ENCODE measurements around the gene ADAMTSL3. TPM values are rescaled to one million over a fixed set of nuclear protein-coding genes. Genes with fewer than 3 reads are reported as not detected.

Gene ADAMTSL3
- total RNA-seq, 1 donor from 2014 or later, result 0.41 TPM

DNA sequence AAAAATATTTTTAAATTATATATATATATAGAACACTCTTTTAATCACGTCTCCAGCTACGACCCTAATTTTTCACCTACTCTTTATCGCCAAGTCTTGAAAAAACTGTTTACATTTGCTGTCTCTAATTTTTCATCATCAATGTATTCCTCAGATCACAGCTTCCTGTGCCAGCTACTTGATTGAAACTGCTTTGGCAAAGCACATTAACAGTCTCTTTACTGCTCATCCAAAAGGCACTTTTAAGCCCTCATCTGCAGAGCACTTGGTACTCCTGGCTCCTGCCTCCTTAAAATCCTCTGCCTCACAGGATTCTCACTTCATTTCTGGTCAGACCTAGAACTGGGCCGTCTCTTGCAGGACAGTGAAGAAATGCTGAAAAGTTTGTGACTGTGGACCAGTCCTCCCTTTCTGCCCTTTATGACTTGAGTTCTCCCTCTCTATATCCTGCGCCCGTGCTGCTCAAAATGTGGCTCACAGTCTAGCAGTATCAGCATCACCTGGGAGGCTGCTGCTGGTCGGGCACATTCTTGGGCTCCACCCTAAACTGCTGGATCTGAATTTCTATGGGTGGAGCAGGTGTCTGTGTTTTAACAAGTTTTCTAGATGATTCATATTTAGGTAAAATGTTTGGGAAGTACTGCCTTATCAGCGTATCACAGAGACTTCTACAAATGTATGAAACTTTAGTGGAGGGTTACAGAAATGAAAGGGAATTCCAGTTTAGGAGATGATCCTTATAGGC, 196.8 kb downstream of the ADAMTSL3 start:
- no peaks in the 10 kb centered on the region for H3K4me1 ChIP-seq
- Mint-ChIP-seq H3K4me1 (no peaks in the 10 kb centered on the region), H3K27me3 (ENCODE audit: insufficient read depth, low read depth) (no peaks in the 10 kb centered on the region), H3K9me3 (no peaks in the 10 kb centered on the region), H3K27ac (no peak overlapping the region), H3K36me3 (no peaks in the 10 kb centered on the region), H3K4me3 (no peak overlapping the region)
- no peak overlapping the region for H3K27ac ChIP-seq
- H3K27me3 ChIP-seq, result no peaks in the 10 kb centered on the region
- no peak overlapping the region for H3K9ac ChIP-seq
- no peaks in the 10 kb centered on the region for H3K79me2 ChIP-seq (ENCODE audit: low read depth)
- no peaks in the 10 kb centered on the region for H3K36me3 ChIP-seq
- no peak for TF ChIP-seq EZH2phosphoT487 (IDR thresholded peaks at IDR 0.05)
- no peak for TF ChIP-seq EZH2 (IDR thresholded peaks at IDR 0.05)
- TF ChIP-seq, protein P1, sequence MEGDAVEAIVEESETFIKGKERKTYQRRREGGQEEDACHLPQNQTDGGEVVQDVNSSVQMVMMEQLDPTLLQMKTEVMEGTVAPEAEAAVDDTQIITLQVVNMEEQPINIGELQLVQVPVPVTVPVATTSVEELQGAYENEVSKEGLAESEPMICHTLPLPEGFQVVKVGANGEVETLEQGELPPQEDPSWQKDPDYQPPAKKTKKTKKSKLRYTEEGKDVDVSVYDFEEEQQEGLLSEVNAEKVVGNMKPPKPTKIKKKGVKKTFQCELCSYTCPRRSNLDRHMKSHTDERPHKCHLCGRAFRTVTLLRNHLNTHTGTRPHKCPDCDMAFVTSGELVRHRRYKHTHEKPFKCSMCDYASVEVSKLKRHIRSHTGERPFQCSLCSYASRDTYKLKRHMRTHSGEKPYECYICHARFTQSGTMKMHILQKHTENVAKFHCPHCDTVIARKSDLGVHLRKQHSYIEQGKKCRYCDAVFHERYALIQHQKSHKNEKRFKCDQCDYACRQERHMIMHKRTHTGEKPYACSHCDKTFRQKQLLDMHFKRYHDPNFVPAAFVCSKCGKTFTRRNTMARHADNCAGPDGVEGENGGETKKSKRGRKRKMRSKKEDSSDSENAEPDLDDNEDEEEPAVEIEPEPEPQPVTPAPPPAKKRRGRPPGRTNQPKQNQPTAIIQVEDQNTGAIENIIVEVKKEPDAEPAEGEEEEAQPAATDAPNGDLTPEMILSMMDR (IDR thresholded peaks at IDR 0.05), result no peak
- peak overlapping the region; percentile 4 for H2AFZ ChIP-seq (replicated peaks)
- no peaks in the 10 kb centered on the region for H4K20me1 ChIP-seq (ENCODE audit: low read depth)
- no peaks in the 10 kb centered on the region for H3F3A ChIP-seq (ENCODE audit: low read depth)
- H3K9me3 ChIP-seq (ENCODE audit: low read depth), result no peaks in the 10 kb centered on the region
- H3K4me2 ChIP-seq, result no peak overlapping the region
- DNase-seq (ENCODE audit: low spot score), result no peak
- no peak overlapping the region for H3K4me3 ChIP-seq

DNA sequence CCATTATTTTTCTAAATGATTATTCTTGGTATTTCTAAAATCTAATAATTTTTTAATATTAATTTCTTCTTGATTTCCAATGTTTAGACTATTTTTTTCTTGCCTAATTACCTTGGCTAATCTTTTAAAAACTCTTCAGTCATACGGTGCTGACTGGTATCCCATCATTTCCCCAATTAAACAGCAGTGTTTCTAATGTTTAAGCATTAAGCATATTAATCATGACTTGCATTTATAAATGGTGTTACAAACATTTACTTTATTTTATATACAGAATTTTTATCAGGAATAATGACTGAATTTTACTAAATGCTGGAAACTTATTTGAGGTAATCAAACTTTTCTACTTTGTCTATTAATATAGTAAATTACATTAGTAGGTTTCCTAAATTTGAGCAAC, 199.3 kb downstream of the ADAMTSL3 start:
- H3K4me2 ChIP-seq, result no peak overlapping the region
- H3K27me3 ChIP-seq, result no peaks in the 10 kb centered on the region
- H3K27me3 Mint-ChIP-seq (ENCODE audit: insufficient read depth, low read depth), result no peaks in the 10 kb centered on the region
- no peaks in the 10 kb centered on the region for H3K36me3 Mint-ChIP-seq
- no peaks in the 10 kb centered on the region for H3K9me3 ChIP-seq (ENCODE audit: low read depth)
- H3K9ac ChIP-seq, result no peak overlapping the region
- no peak overlapping the region for H3K27ac Mint-ChIP-seq
- H2AFZ ChIP-seq (replicated peaks), result no peak overlapping the region
- H3K9me3 Mint-ChIP-seq, result no peaks in the 10 kb centered on the region
- H3K36me3 ChIP-seq, result no peaks in the 10 kb centered on the region
- no peaks in the 10 kb centered on the region for H3K79me2 ChIP-seq (ENCODE audit: low read depth)
- no peak overlapping the region for H3K27ac ChIP-seq
- TF ChIP-seq EZH2phosphoT487 (IDR thresholded peaks at IDR 0.05) (no peak), EZH2 (IDR thresholded peaks at IDR 0.05) (no peak)
- TF ChIP-seq, protein P1 (IDR thresholded peaks at IDR 0.05), result no peak
- H4K20me1 ChIP-seq (ENCODE audit: low read depth), result no peaks in the 10 kb centered on the region
- no peaks in the 10 kb centered on the region for H3K4me1 Mint-ChIP-seq
- H3K4me1 ChIP-seq, result no peaks in the 10 kb centered on the region
- H3F3A ChIP-seq (ENCODE audit: low read depth), result no peaks in the 10 kb centered on the region
- no peak overlapping the region for H3K4me3 ChIP-seq
- no peak overlapping the region for H3K4me3 Mint-ChIP-seq
- DNase-seq (ENCODE audit: low spot score), result no peak

DNA sequence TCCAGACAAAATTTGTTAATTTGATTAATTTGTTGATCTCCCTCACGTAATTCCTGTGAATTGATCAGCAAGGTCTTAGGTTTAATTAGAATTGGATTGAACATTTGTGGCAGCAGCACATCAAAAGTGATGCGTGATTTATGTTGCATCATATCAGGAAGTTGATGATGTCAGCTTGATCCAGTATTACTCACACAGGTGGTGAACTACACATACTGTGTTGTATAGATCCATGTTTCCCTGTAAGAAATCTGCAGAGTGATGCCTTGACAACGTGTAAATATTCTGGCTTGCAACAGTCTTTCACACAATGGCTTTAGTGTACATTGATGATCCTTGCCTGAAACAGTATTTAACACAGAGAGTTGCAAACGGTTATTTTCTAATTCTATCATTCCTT, 200.4 kb downstream of the ADAMTSL3 start:
- Mint-ChIP-seq H3K27me3 (ENCODE audit: insufficient read depth, low read depth) (peaks cover 2% of the 10 kb centered on the region), H3K27ac (no peak overlapping the region), H3K36me3 (no peaks in the 10 kb centered on the region), H3K4me1 (no peaks in the 10 kb centered on the region), H3K4me3 (no peak overlapping the region), H3K9me3 (no peaks in the 10 kb centered on the region)
- no peak for DNase-seq (ENCODE audit: low spot score)
- TF ChIP-seq, protein P1 (IDR thresholded peaks at IDR 0.05), result no peak
- TF ChIP-seq EZH2phosphoT487 (IDR thresholded peaks at IDR 0.05) (no peak), EZH2 (IDR thresholded peaks at IDR 0.05) (no peak)
- Histone ChIP-seq H3K4me1 (no peaks in the 10 kb centered on the region), H3K4me3 (no peak overlapping the region), H3F3A (ENCODE audit: low read depth) (no peaks in the 10 kb centered on the region), H3K4me2 (no peak overlapping the region), H3K27ac (no peak overlapping the region), H2AFZ (replicated peaks) (no peak overlapping the region), H4K20me1 (ENCODE audit: low read depth) (no peaks in the 10 kb centered on the region), H3K36me3 (no peaks in the 10 kb centered on the region), H3K9ac (no peak overlapping the region), H3K79me2 (ENCODE audit: low read depth) (no peaks in the 10 kb centered on the region), H3K9me3 (ENCODE audit: low read depth) (no peaks in the 10 kb centered on the region), H3K27me3 (no peaks in the 10 kb centered on the region)
